NOMO-1 treated with DMSO at 0.1 percent for 48 hours (cell line): ENCODE data around the gene CD58.
"Not testable (repeated sequence)": the region's sequence is repeated elsewhere in the genome, so short reads cannot be mapped to it uniquely, and the experiment has no call there.

ENCODE experiments used
- DNase-seq: peaks from one replicate; lab custom pipeline; 2025; ENCODE audit not compliant: unreplicated experiment; lab: John Stamatoyannopoulos, UW

Gene CD58

GRCh38 chr1:116571215-116571919 lies 541 bp upstream of the CD58 start:
- no peak for DNase-seq

GRCh38 chr1:116569776-116570357 lies 959 bp downstream of the CD58 start:
- no peak for DNase-seq

DNA sequence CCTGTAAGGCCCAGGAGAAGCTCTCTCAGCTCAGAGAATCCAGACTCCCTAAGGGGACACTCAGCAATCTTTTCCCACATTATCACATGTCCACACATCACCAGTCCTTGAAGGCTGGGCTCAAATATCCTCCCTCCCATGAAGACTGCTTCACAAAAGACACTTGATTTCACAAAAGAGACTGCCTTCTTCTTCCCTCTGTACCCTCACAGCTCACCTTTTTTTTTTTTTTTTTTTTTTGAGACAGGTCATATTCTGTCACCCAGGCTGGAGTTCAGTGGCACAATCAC lies 1.5 kb downstream of the CD58 start:
- DNase-seq: no peak

GRCh38 chr1:116568662-116569380 lies 2.0 kb downstream of the CD58 start:
- no peak for DNase-seq

GRCh38 chr1:116567790-116568661 lies 2.8 kb downstream of the CD58 start:
- DNase-seq: no peak

GRCh38 chr1:116565222-116565621 lies 5.6 kb downstream of the CD58 start:
- no peak for DNase-seq

- no peak for DNase-seq
These were observed 6.4 kb downstream of the CD58 start for GRCh38 chr1:116564426-116564825.

- not testable (repeated sequence) for DNase-seq
These were observed 8.4 kb downstream of the CD58 start for GRCh38 chr1:116562465-116562864.

DNA sequence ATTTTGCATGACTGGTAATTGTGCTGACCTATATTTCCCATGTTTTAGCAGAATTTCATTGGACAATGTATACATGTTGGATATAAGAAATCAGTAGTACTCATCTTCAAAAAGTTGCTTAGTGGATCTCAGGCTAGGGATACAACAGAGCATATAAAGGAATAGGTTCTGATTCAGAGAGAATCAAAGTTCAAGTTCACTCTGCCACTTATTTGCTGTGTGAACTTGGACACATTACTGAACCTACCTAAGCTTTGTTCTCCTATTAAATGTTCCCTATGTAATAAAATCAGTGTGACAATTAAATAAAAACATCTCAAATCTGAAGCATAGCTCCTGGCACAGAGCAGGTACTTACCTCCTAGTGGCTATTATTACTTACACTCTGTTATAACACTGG lies 9.3 kb downstream of the CD58 start:
- no peak for DNase-seq

GRCh38 chr1:116560704-116561490 lies 9.9 kb downstream of the CD58 start:
- DNase-seq: no peak

GRCh38 chr1:116559304-116559761 lies 11.5 kb downstream of the CD58 start:
- no peak for DNase-seq

DNA sequence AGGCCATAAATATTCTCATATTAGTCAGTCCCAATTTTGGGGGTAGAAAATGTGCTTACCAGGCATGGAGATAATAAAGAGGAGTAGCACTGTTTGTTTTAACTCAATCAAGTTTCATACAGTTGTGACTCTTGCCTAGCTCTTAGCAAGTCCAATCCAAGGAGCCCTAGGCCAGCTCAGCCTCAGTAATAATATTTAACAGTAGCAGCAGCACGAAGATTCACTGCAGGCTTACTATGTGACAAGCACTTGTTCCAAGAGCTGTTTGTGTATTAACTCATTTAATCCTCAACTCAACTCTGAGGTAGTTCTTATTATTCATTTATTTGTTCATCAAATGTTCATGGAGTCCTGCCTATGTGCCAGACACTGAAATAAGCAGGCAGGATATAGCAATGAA lies 12.3 kb downstream of the CD58 start:
- no peak for DNase-seq

GRCh38 chr1:116558140-116558549 lies 12.7 kb downstream of the CD58 start:
- no peak for DNase-seq

DNA sequence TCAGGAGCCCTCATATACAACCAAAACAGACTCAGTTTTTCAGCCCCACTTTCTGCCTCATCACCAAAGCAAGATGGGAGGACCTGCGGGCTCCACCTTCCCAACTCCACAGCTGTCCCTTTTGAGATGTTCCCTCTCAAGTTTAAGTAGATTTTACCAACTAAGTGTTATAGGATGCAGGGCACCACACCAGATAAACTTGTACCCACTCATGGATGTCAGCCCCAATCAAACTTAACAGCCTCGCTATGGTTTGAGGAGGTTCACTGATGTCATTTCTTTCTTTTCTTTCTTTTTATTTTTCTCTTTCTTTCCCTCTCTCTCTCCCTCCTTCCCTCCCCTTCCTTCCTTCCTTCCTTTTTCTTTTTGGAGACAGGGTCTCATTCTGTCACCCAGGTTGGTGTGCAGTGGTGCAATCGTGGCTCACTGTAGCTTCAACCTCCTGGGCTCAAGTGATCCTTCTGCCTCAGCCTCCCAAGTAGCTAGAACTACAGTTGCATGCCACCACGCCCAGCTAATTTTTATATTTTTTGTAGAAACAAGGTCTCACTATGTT lies 13.4 kb downstream of the CD58 start:
- no peak for DNase-seq

GRCh38 chr1:116556289-116557006 lies 14.4 kb downstream of the CD58 start:
- peak; percentile 63 for DNase-seq

DNA sequence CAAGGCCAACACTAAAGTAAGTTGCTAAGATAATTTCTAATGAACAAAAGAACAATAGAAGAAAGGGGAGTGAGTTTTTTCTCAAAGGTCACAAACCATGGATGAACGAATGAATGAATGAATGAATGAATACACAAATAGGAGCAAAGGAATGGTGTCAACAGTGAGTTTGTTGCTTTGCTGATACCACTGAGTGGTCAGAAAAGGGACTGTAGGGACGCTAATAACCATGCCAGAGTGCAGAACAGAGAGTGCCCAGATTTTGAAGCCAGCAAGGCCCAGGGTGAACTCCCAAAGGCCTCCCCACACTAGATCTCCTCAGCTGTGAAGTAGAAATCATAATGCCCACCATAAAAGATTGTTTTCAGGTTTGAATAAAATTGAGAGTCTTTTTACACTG lies 15.9 kb downstream of the CD58 start:
- no peak for DNase-seq

DNA sequence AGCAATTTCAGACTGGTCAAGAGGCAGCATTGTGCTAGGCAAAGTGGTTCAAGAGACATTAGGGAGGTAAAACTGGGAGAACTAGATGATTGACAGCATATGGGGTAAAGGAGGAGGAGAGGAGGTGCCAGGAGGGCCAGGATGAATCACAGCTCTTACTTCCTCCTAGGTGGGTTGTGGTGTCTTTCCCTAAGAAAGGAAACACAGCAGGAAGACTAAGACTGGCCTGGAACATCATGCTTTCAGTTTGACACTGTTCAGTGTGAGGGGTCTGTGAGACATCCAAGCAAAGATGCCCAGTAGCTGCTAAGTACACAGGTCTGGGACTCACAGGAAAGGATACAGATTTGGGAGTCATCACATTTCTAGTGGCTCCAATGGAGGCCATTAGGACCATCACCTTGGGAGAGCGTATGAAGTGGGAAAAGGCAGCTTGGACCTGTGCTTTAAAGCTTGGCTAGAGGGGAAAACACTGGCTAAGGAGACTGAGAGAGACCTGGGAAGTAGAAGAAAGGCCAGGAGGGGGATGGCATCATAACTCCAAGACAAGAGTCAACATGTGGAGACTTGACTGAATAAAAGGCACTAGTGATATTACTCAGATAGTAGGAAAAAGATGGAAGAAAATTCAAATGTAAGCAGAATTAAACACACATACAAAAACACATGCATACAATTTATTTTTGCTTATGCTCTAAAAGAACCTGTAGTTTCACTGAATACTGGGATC lies 17.3 kb downstream of the CD58 start:
- no peak for DNase-seq

GRCh38 chr1:116546354-116546977 lies 24.4 kb downstream of the CD58 start:
- no peak for DNase-seq

GRCh38 chr1:116545359-116545705 lies 25.5 kb downstream of the CD58 start:
- no peak for DNase-seq
